CD8-positive, alpha-beta memory T cell (primary cell): ENCODE measurements around the gene ZNF140. TPM values are rescaled to one million over a fixed set of nuclear protein-coding genes. Genes with fewer than 3 reads are reported as not detected.

Experiments used
- CTCF ChIA-PET: fragments of 350-600 bp; sonication (Branson Sonifier 250); formaldehyde crosslinking; loops from one replicate; lab custom pipeline; 2021; ENCODE audit warnings: antibody characterized with exemption; lab: Charles Lee
- POLR2A ChIA-PET: fragments of 350-600 bp; sonication (Branson Sonifier 250); formaldehyde crosslinking; loops from one replicate; lab custom pipeline; 2021; ENCODE audit warnings: antibody characterized with exemption; lab: Charles Lee
- DNase-seq, 5 donors: peaks; one replicate each; pipeline versions ENCODE4 v3.0.0 to v3.0.0-alpha.2; 2020 to 2022; ENCODE audit warnings: mixed read lengths in 1 of 5
- H3K27ac ChIP-seq: one replicate; pipeline ENCODE4 v1.7.0; 2013; ENCODE audit warnings: low read depth, mild to moderate bottlenecking, low read length, moderate library complexity
- H3K27me3 ChIP-seq: 2 replicates; pipeline ENCODE4 v1.7.0; 2013; ENCODE audit warnings: low read length, mild to moderate bottlenecking; ENCODE audit not compliant: insufficient read depth, poor library complexity, severe bottlenecking
- H3K36me3 ChIP-seq: 2 replicates; pipeline ENCODE4 v1.7.0; 2013; ENCODE audit warnings: mild to moderate bottlenecking, low read length, moderate library complexity; ENCODE audit not compliant: insufficient read depth
- H3K4me1 ChIP-seq: 2 replicates; pipeline ENCODE4 v1.7.0; 2013; ENCODE audit warnings: mild to moderate bottlenecking, low read length, moderate library complexity; ENCODE audit not compliant: insufficient read depth
- H3K4me3 ChIP-seq: 2 replicates; pipeline ENCODE4 v1.7.0; 2013; ENCODE audit warnings: mild to moderate bottlenecking, low read length
- H3K9me3 ChIP-seq: 2 replicates; pipeline ENCODE4 v1.7.0; 2013; ENCODE audit warnings: mild to moderate bottlenecking, low read length
- H3K27ac Mint-ChIP-seq, 8 donors: one replicate each; pipeline ENCODE4 v1.8.0; 2020 to 2021; ENCODE audit warnings: mixed read lengths in 8 of 8, mild to moderate bottlenecking in 6 of 8, inconsistent platforms in 3 of 8, moderate library complexity in 3 of 8
- H3K27me3 Mint-ChIP-seq, 2 donors: one replicate each; pipeline ENCODE4 v1.8.0; 2020 to 2021; ENCODE audit warnings: mixed read lengths in 2 of 2, mild to moderate bottlenecking in 1 of 2, moderate library complexity in 1 of 2
- H3K36me3 Mint-ChIP-seq, 3 donors: one replicate each; pipeline ENCODE4 v1.8.0; 2020 to 2021; ENCODE audit warnings: mixed read lengths in 3 of 3, inconsistent platforms in 1 of 3, mild to moderate bottlenecking in 1 of 3
- H3K4me1 Mint-ChIP-seq, 3 donors: one replicate each; pipeline ENCODE4 v1.8.0; 2020 to 2021; ENCODE audit warnings: mixed read lengths in 3 of 3, inconsistent platforms in 1 of 3, mild to moderate bottlenecking in 1 of 3
- H3K4me3 Mint-ChIP-seq, 7 donors: one replicate each; pipeline ENCODE4 v1.8.0; 2020 to 2021; ENCODE audit warnings: mixed read lengths in 7 of 7, mild to moderate bottlenecking in 6 of 7, moderate library complexity in 4 of 7, inconsistent platforms in 2 of 7
- H3K9me3 Mint-ChIP-seq, 5 donors: one replicate each; pipeline ENCODE4 v1.8.0; 2020 to 2022; ENCODE audit warnings: mixed read lengths in 5 of 5, mild to moderate bottlenecking in 3 of 5, moderate library complexity in 2 of 5, inconsistent platforms in 1 of 5
- polyA plus RNA-seq: library from polyadenylated mRNA; unstranded; fragments of 300-500 nt; fragmentation: Illumina TruSeq; gene quantifications from one replicate; pipeline ENCODE4 v1.2.3, GENCODE V29; 2021
- total RNA-seq, 2 experiments: library from RNA; stranded (reverse); gene quantifications; one replicate each; pipeline ENCODE4 v1.2.3, GENCODE V29; 2021

Gene ZNF140
- total RNA-seq = 10 to 100 TPM; 13.5 to 14.8 TPM
- 21.3 TPM for polyA plus RNA-seq

- H3K9me3 Mint-ChIP-seq = peaks cover 43 to 76% (median 72%) of the 10 kb centered on the region in 5 donors
- peak within 1 kb of the TSS in 3 of 8 donors; percentile 34 to 79 (median 52) for H3K27ac Mint-ChIP-seq
- H3K4me3 Mint-ChIP-seq = peak within 1 kb of the TSS in 1 of 7 donors; percentile 41
- peak; percentile 92 to 97 (median 95) for DNase-seq
- Histone ChIP-seq H3K27ac (peak within 1 kb of the TSS; percentile 97), H3K36me3 (peaks cover 28% of the 10 kb centered on the region), H3K4me3 (peak within 1 kb of the TSS; percentile 94), H3K27me3 (no peaks in the 10 kb centered on the region), H3K4me1 (peaks cover 18% of the 10 kb centered on the region), H3K9me3 (peaks cover 51% of the 10 kb centered on the region)
- ChIA-PET POLR2A (interaction anchor here (1.0 to 1.2 kb wide), 8 partner anchors 43 to 251 kb away, joined by 4 to 11 read pairs (median 6); partner anchors contain the start of genes CHFR, ZNF10, ZNF26 and ZNF268), CTCF (interaction anchor here (0.7 to 2.5 kb wide), 4 partner anchors 50 to 172 kb away, joined by 3 to 12 read pairs (median 4); partner anchors contain the start of genes ZNF10, ZNF268 and ZNF891)
- peaks cover 11 to 19% (median 17%) of the 10 kb centered on the region in 3 donors for H3K4me1 Mint-ChIP-seq
- no peaks in the 10 kb centered on the region for H3K27me3 Mint-ChIP-seq
- H3K36me3 Mint-ChIP-seq = peaks cover 27 to 56% (median 49%) of the 10 kb centered on the region in 3 donors
Measured at GRCh38 chr12:133080368-133081158, at the start of gene ZNF140. Gene ZNF140, plus strand, starts transcription at chr12:133080923. Its CDS starts 398 bp downstream, at chr12:133081321.

- peaks cover 15 to 34% (median 25%) of the 10 kb centered on the region in 3 donors for H3K4me1 Mint-ChIP-seq
- peak within 1 kb of the TSS; percentile 83 for H3K27ac ChIP-seq
- H3K4me1 ChIP-seq = peaks cover 7% of the 10 kb centered on the region
- H3K36me3 Mint-ChIP-seq = peaks cover 21 to 57% (median 40%) of the 10 kb centered on the region in 3 donors
- H3K9me3 Mint-ChIP-seq = peaks cover 58 to 80% (median 74%) of the 10 kb centered on the region in 5 donors
- peak within 1 kb of the TSS; percentile 64 for H3K4me3 ChIP-seq
- peaks cover 21% of the 10 kb centered on the region for H3K36me3 ChIP-seq
- peaks cover 35% of the 10 kb centered on the region for H3K9me3 ChIP-seq
- peaks cover 10 to 11% of the 10 kb centered on the region in 2 donors for H3K27me3 Mint-ChIP-seq
- peak within 1 kb of the TSS; percentile 87 to 98 (median 95) for H3K27ac Mint-ChIP-seq
- ChIA-PET CTCF (interaction anchor here (1.3 kb wide), 1 partner anchor 8 kb away, joined by 3 read pairs; no protein-coding TSS in a partner anchor), POLR2A (interaction anchor here (0.5 to 2.0 kb wide), 4 partner anchors 43 to 95 kb away, joined by 3 to 8 read pairs (median 5); partner anchors contain the start of genes ZNF26 and ZNF891)
- H3K27me3 ChIP-seq = no peaks in the 10 kb centered on the region
- H3K4me3 Mint-ChIP-seq = peak within 1 kb of the TSS; percentile 91 to 98 (median 94)
- DNase-seq = peak; percentile 93 to 99 (median 96)
Measured at GRCh38 chr12:133037207-133038005, 43.3 kb upstream of the ZNF140 start, which contains the start of gene ZNF84. Gene ZNF84, plus strand, starts transcription at chr12:133037509. Its CDS starts 3,959 bp downstream, at chr12:133041468.

GRCh38 chr12:133038118-133038709 lies 42.5 kb upstream of the ZNF140 start:
- peaks cover 16 to 34% (median 25%) of the 10 kb centered on the region in 3 donors for H3K4me1 Mint-ChIP-seq
- Histone ChIP-seq H3K4me1 (peaks cover 7% of the 10 kb centered on the region), H3K27me3 (no peaks in the 10 kb centered on the region), H3K4me3 (peak overlapping the region; percentile 64), H3K36me3 (peaks cover 28% of the 10 kb centered on the region), H3K9me3 (peaks cover 43% of the 10 kb centered on the region), H3K27ac (peak overlapping the region; percentile 83)
- ChIA-PET CTCF (no interaction called here), POLR2A (interaction anchor here (0.5 to 2.0 kb wide), 5 partner anchors 42 to 131 kb away, joined by 3 to 8 read pairs (median 5); partner anchors contain the start of genes ZNF26 and ZNF891)
- H3K4me3 Mint-ChIP-seq = peak overlapping the region; percentile 91 to 98 (median 94)
- DNase-seq = no peak
- H3K36me3 Mint-ChIP-seq = peaks cover 27 to 64% (median 48%) of the 10 kb centered on the region in 3 donors
- peak overlapping the region in 7 of 8 donors; percentile 81 to 98 (median 95) for H3K27ac Mint-ChIP-seq
- H3K9me3 Mint-ChIP-seq = peaks cover 61 to 80% (median 78%) of the 10 kb centered on the region in 5 donors
- H3K27me3 Mint-ChIP-seq = peaks cover 10 to 11% of the 10 kb centered on the region in 2 donors

GRCh38 chr12:133046698-133047097 lies 34.0 kb upstream of the ZNF140 start:
- Histone ChIP-seq H3K27me3 (no peaks in the 10 kb centered on the region), H3K27ac (no peak overlapping the region), H3K4me1 (no peaks in the 10 kb centered on the region), H3K4me3 (no peak overlapping the region), H3K36me3 (peaks cover 77% of the 10 kb centered on the region), H3K9me3 (peaks cover 84% of the 10 kb centered on the region)
- H3K36me3 Mint-ChIP-seq = peaks cover 73 to 95% (median 91%) of the 10 kb centered on the region in 3 donors
- peaks cover 57 to 97% (median 97%) of the 10 kb centered on the region in 5 donors for H3K9me3 Mint-ChIP-seq
- H3K27ac Mint-ChIP-seq = no peak overlapping the region
- DNase-seq = no peak
- ChIA-PET CTCF (no interaction called here), POLR2A (no interaction called here)
- no peaks in the 10 kb centered on the region for H3K27me3 Mint-ChIP-seq
- H3K4me1 Mint-ChIP-seq = peaks cover 0 to 4% (median 4%) of the 10 kb centered on the region in 3 donors
- no peak overlapping the region for H3K4me3 Mint-ChIP-seq

- H3K4me1 ChIP-seq = no peaks in the 10 kb centered on the region
- Mint-ChIP-seq H3K4me3 (no peak overlapping the region), H3K27me3 (no peaks in the 10 kb centered on the region), H3K4me1 (no peaks in the 10 kb centered on the region), H3K9me3 (peaks cover 28 to 96% (median 93%) of the 10 kb centered on the region in 5 donors), H3K36me3 (peaks cover 24 to 64% (median 59%) of the 10 kb centered on the region in 3 donors), H3K27ac (no peak overlapping the region)
- POLR2A ChIA-PET = no interaction called here
- CTCF ChIA-PET = interaction anchor here (1.0 kb wide), 1 partner anchor 45 kb away, joined by 3 read pairs; no protein-coding TSS in a partner anchor
- peak overlapping the region; percentile 13 for H3K4me3 ChIP-seq
- no peak for DNase-seq
- H3K27ac ChIP-seq = no peak overlapping the region
- H3K36me3 ChIP-seq = peaks cover 29% of the 10 kb centered on the region
- peaks cover 74% of the 10 kb centered on the region for H3K9me3 ChIP-seq
- no peaks in the 10 kb centered on the region for H3K27me3 ChIP-seq
Measured at GRCh38 chr12:133057446-133057845, 23.3 kb upstream of the ZNF140 start.

- H3K27ac ChIP-seq = no peak overlapping the region
- DNase-seq = no peak
- H3K4me3 Mint-ChIP-seq = no peak overlapping the region
- ChIA-PET POLR2A (no interaction called here), CTCF (interaction anchor here (1.0 kb wide), 1 partner anchor 44 kb away, joined by 3 read pairs; no protein-coding TSS in a partner anchor)
- peak overlapping the region; percentile 13 for H3K4me3 ChIP-seq
- H3K27ac Mint-ChIP-seq = peak overlapping the region in 1 of 8 donors; percentile 45
- peaks cover 20% of the 10 kb centered on the region for H3K36me3 ChIP-seq
- no peaks in the 10 kb centered on the region for H3K27me3 ChIP-seq
- H3K36me3 Mint-ChIP-seq = peaks cover 18 to 62% (median 58%) of the 10 kb centered on the region in 3 donors
- no peaks in the 10 kb centered on the region for H3K27me3 Mint-ChIP-seq
- peaks cover 26 to 96% (median 93%) of the 10 kb centered on the region in 5 donors for H3K9me3 Mint-ChIP-seq
- H3K4me1 Mint-ChIP-seq = no peaks in the 10 kb centered on the region
- no peaks in the 10 kb centered on the region for H3K4me1 ChIP-seq
- H3K9me3 ChIP-seq = peaks cover 78% of the 10 kb centered on the region
Measured at GRCh38 chr12:133058203-133059113, 22.3 kb upstream of the ZNF140 start.
